GM18499 (cell line): ENCODE data around the gene GARIN5B.

Experiments used
- ATAC-seq: cut with Tn5 transposase; IDR thresholded peaks from one replicate; pipeline ENCODE4 v1.9.1; 2021; ENCODE audit warnings: moderate number of reproducible peaks; ENCODE audit not compliant: insufficient read depth, unreplicated experiment

The GARIN5B gene

DNA sequence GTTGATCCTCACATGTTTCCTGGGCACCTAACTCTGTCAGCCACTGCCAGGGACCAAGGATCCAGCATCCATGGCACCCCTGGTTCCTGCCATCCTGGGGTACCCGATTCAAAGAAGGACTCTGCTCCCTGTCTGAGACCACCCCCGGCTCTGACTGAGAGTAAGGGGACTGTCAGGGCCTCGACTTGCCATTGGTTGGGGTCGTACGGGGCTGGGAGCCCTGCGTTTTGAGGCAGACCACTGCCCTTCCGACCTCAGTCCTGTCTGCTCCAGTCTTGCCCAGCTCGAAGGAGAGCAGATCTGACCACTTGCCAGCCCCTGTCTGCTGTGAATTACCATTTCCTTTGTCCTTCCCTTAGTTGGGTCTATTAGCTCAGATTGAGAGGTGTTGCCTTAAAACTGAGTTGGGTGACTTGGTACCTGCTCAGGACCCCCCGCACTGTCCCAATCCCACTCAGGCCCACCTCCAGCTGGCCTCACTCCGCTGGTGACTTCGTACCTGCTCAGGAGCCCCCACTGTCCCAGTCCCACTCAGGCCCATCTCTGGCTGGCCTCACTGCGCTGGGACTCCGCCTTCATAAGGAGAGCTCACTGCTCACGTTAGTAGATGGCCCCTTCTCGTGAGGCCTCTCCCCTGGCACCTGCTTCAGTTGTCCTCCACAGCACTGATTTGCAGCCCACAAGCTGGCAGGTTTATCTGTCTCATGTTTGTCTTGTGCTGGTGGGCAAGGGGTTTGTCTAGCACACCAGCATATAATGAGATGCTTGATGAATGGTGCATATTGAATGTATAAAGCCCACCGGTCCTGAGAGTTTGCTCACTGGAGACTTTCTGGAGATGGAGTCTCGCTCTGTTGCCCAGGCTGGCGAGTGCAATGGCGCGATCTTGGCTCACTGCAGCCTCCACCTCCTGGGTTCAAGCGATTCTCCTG lies 26.6 kb upstream of the GARIN5B start:
- ATAC-seq = no peak

DNA sequence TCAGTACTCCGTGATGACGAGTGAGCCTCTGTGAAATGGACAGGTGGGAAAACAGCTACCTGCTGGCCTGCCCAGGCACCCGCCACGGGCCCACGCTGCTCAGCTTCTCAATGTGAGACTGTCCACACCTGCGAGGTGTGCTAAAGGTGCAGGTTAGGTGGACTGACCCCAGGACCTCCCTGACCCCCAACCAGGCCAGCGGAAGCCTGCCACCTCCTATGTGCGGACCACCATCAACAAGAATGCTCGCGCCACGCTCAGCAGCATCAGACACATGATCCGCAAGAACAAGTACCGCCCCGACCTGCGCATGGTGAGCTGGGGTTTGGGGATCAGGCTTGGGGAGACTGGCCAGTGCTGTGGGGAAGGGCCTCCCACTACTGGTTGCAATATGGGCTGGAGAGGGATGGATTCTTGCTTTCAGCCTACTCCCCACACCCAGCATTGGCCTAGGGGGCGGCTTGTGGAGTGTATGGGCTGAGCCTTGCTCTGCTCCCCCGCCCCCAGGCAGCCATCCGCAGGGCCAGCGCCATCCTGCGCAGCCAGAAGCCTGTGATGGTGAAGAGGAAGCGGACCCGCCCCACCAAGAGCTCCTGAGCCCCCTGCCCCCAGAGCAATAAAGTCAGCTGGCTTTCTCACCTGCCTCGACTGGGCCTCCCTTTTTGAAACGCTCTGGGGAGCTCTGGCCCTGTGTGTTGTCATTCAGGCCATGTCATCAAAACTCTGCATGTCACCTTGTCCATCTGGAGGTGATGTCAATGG lies 24.9 kb upstream of the GARIN5B start:
- no peak for ATAC-seq

DNA sequence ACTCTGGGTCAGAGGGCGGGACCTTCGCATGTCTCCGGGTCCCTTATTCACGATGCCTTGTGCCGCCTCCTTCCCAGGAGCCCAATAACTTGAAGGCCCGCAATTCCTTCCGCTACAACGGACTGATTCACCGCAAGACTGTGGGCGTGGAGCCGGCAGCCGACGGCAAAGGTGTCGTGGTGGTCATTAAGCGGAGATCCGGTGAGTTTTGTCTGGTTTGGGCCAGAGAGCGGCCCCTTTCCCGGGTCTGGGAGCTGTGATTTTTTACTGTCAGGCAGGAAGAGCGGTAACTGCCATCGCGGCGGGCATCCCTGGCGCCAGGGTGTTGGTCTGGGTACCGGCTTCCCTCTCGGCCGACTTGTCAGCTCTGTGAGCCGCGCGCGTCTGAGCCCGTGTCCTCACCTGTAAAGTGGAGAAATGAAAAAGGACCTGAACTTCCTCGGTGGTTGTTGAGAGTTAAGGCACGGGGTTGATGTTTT lies 23.5 kb upstream of the GARIN5B start:
- no peak for ATAC-seq

DNA sequence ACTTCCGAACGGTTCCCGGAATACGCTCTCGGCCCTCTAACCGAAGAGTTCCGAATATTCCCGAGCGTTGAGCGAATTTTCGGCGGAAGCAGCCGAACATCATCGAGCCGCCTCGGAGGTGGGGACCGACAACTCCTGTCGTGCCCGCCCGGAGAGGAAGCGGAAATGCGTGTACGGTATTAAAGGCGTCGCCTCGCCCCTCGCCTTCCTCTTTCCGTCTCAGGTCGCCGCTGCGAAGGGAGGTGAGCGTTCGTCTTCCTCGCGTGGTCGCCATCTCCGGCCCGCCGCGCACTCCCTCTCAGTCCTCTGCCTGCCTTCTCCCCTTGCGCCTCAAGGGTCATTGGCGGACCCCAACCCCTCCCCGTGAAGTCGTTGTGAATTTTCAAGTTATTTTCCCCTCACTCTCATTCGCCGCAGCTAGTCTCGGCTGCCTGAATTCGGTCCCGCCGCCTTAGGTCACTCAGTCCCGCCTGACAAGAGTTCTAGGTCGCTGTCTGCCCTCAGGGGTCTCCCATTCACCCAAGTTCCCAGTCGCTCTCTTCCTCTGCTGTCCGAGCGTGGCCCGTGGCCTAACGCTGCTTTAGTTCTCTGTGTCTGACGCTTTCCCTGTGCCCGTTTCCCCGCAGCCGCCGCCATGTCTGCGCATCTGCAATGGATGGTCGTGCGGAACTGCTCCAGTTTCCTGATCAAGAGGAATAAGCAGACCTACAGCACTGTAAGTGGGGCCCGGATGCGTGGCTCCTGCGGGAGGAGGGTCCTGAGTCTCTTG lies 22.8 kb upstream of the GARIN5B start, which contains the start of gene RPL28:
Gene RPL28 (plus strand): TSS at position 209 of the 769 bp plus-strand sequence. CDS start 426 bp downstream, at position 635.
- peak; percentile 64 for ATAC-seq

DNA sequence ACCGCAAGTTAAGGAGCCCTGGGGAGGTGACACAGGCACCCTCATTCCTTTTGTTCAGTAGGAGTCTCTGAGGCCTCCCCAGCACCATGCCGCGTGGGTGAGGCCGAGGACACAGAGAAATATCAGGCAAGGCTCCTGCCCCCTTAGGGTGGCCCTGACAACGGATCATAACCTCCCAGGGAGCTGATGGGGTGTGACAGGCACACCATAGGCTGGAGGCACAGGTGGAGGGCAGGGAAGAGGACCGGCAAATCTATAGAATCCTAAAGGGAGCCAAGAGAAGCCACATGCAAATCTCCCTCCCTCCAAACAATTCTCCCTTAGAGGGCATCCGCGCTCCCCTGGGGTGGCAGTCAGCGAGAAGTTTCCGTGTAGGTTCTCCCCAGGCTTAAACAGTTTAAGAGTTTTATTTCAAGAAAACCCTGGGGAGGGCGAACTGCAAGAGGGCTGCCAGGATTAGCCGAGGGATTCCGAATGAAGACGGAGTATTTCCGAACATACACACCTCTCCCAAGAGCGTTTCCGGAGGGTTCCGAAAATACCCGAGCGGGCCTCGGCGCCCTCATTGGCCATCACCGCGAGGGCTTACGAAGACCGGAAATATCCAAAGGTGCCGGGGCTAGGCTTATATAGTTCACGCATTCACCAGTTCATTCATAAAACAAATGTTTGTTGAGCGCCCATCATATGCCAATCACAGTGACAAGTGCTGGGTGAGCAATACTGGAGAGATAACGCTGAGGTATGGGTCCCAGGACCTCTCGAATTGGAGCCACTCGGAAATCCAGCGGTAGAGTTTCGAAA lies 22.1 kb upstream of the GARIN5B start:
- peak; percentile 26 for ATAC-seq

DNA sequence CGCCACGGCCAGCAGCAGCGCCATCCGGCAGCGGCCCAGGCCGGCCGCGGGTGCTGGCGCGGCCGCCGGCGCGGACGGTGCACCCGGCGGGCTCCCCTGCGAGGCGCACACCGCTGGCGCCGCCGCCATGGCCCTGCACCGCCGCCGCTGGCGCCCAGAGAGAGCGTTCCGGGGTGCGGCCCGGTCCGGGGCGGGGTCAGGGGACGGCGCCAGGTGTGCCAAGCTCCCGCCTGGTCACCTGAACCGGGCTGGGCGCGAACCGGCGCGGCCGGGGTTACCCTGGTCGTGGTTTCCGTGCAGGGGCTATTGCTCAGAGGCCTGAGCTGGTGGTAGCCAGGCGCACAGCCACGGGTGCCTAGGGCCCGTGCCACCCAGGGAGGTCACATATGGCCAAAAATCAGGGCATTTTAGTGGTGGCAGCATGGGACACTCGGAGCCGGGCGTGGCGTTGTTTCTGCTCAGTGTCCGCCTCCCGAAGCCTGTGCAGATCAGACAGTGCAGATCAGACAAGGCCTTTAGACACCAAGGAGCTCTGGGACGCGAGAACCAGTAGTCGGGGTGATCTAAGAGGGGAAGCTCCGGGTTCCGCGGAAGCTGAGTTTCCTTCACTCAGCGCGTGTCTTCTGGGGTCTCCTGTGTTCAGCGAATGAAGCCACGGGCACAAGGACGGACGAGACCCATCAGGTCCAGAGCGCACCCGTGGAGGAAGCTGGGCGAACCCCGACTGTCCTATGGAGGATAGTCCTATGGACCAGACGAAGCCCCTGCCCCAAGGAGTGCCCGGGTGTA lies 21.3 kb upstream of the GARIN5B start, which contains the start of gene TMEM238:
Gene TMEM238 (minus strand): TSS at position 162 of the 789 bp plus-strand sequence. CDS start 33 bp downstream, at position 129.
- no peak for ATAC-seq

DNA sequence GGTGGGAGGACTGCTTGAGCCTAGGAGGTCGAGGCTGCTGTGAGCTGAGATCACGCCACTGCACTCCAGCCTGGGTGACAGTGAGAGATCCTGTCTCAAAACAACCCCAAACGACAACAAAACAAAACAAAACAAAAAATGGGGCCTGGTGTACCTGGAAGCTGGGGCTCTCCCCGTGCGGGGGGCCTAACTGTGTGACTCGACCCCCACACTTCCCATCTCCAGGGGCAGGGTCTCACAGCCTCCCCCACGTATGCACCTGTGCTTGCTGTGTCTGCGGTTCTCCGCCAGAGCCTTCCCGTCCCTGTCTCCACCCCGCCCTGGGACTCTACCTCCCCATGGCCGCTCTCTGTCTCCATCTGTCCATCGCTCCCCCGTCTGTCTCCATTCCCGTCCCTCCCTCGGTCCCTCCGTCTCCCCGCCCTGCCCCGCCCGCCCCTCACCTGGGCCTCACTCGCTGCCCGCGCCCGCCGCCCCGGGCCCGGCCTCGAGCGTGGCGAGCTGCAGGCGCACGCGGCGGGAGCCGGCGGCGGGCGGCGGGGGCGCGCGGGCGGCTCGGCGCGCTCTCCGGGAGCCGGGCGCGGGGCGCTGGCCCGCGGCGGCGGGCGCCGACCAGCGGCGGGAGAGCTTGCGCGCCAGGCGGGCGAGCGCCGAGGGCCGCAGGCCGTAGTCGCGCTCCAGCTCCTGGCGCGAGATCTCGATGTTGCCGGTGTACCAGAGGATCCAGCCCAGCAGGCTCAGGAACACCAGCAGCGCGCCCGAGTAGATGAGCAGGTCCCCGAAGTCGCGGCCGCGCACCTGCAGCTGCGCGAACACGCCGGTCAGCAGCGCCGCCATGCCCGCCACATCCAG lies 20.4 kb upstream of the GARIN5B start:
- no peak for ATAC-seq

DNA sequence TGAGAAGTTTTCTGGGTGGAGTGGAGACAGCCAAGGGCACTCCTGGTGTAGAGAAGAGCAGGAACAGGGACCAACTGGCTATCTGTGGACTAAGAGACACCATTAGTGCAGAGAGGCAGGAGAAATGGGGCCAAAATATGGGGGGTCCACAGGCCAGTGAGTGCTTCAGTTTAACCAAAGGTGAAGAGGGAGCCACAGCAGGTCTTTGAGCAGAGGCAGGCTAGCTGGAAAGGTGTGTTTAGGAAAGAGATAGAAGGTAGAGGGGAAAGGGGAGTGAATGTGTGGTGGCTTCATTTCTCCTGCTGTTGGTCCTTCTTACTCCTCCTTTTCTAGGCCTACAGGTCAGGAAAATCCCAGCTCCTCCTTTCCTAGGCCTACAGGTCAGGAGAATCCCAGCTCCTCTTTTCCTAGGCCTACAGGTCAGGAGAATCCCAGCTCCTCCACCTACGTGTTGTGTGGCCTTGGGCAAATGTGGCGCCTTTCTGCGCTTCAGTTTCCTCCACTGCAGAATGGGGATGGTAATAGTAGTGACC lies 19.5 kb upstream of the GARIN5B start:
- ATAC-seq = no peak

DNA sequence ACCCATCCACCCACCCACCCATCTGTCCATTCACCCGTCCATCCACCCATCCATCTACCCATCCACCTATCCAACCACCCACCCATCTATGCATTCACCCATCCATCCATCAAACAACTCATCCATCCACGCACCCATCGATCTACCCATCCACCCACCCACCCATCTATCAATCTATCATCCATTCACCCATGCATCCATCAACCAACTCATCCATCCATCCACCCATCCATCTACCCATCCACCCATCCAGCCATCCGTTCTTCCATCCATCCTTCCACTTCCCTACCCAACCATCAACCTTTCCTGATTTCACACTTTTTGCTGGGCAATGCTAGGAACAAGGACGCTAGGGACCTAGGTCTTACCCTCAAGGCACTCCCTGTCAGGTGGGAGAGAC lies 19.0 kb upstream of the GARIN5B start:
- no peak for ATAC-seq

DNA sequence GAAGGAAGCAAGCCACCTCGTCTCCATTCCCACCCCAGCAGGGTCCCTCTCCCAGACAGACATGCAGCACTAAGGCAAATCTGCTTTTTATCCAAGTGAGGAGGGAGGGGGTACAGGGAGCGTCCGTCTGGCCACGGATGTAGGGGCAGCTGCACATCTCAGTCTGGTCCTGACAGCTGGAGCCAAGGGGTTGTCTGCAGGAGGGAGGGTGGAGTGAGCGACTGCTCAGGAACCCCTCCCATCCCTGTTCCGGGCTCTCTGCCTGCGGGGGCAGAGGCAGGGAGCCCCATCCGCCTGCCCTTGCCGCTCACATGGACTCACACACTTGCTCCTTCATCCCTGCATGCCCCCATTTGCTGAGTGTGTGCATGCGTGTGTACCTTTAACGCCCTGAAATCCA lies 16.1 kb upstream of the GARIN5B start:
- no peak for ATAC-seq

DNA sequence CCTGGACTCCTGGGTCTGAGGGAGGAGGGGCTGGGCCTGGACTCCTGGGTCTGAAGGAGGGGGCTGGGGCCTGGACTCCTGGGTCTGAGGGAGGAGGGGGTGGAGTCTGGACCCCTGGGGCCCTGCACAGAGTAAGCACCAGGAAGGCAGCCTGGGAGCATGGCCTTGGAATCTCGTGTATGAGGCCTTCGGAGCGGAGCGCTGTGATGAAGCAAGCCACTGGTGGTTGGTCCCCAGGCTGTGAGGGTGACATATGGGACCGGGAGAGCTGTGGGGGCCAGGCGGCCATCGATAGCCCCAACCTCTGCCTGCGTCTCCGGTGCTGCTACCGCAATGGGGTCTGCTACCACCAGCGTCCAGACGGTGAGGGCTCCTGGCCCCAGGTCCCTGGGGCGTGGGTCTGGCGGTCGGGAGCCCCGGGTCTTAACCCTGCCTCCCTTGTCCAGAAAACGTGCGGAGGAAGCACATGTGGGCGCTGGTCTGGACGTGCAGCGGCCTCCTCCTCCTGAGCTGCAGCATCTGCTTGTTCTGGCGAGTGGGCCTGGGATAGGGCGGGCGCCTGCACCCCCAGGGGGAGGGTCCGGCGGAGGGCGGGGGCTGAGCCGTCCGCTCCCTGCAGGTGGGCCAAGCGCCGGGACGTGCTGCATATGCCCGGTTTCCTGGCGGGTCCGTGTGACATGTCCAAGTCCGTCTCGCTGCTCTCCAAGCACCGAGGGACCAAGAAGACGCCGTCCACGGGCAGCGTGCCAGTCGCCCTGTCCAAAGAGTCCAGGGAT lies 14.5 kb upstream of the GARIN5B start:
- ATAC-seq = no peak

DNA sequence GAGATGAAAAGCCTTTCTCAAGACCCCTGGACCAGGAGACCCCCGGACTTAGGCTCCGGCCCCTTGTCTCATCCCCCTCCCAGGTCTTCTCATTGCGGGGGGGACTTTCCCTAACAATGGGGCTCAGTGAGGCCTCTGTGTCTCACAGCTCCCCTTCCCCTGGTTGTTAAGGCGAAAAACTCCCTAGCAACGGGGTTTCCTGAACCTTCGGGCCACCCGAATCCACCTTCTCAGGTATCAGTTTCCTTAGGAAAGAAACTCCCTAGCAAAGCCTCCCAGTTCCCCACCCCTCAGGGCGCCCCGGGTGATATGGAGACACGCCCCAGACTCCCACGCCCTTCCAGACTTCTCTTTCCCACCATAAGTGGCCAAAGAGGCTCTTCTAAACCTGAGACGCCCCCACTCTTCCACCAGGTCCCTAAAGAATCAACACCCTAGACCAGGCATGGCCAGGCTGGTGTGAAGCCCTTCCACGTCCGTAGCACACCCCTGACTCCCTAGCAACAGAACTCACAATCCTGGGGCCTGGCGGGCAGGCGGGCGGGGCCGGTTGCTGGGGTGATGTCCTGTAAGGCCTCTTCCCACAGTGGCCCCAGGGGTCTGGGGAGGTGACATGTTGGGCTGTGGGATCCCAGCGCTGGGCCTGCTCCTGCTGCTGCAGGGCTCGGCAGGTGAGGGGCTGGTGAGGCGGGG lies 13.3 kb upstream of the GARIN5B start, which contains the start of gene TMEM190:
Gene TMEM190 (plus strand): TSS at position 586 of the 693 bp plus-strand sequence. CDS start 28 bp downstream, at position 614.
- no peak for ATAC-seq

DNA sequence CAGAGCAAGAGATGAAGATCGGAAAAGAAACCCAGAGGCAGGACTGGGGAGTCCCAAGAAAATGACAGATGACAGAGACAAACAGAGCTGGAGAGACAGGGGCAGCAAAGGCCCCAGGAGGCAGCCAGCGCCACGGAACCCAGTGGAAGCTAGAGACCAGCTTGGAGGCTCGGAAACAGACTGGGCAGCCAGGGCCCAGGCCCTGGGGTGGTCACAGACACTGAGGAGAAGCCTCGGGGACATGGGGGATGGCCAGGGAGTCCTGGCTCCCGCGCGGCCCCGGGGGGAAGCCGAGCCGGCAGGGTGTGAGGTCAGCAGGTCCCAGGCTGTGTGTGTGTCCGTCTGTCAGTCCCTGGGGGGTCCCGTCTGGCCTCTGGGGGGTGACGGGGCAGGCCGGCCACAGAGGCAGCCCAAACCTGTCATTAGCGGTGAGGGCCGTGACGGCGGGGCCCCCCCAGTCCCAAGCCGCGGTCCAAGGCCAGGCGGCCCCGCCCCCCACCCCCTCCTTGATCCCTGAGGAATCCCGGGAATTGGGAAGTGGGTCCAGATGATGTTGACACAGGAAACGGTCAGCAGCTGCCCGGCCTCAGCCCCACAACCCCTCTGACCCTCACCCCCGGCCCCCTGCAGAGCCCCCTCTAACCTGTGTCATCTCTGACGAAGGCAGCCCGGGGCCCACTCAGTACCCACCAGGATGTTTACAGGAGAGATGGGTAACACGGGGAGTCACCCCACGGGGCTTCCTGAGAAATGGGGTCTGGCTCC lies 11.1 kb upstream of the GARIN5B start:
- ATAC-seq = no peak

DNA sequence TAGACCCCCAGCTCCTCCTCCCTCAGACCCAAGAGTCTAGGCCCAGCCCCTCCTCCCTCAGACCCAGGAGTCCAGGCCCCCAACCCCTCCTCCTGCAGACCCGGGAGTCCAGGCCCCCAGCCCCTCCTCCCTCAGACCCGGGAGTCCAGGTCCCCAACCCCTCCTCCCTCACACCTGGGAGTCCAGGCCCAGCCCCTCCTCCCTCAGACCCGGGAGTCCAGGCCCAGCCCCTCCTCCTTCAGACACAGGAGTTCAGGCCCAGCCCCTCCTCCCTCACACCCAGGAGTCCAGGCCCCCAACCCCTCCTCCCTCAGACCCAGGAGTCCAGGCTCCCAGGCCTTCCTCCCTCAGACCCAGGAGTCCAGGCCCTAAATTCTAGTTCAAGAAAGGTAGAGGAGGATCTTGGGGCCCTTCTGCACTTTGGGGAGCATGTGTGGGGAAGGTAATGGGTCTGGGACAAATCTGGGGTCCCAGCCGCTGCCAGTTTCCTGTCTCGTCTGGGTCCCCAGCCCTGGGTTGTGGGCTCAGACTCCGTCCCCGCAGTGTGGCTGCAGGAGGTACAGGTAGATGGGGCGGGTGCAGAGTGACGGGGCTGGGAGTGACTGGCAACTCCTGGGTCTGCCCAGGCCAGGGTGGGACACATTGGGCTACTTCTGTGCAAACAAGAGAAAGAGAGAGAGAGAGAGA lies 10.4 kb upstream of the GARIN5B start:
- no peak for ATAC-seq
